ENCODE measurements around the gene SLC6A1. TPM values are rescaled to one million over a fixed set of nuclear protein-coding genes. Genes with fewer than 3 reads are reported as not detected.

SLC6A1 gene
- total and polyA plus RNA-seq, 7 experiments from 2014 or later, result not detected

DNA sequence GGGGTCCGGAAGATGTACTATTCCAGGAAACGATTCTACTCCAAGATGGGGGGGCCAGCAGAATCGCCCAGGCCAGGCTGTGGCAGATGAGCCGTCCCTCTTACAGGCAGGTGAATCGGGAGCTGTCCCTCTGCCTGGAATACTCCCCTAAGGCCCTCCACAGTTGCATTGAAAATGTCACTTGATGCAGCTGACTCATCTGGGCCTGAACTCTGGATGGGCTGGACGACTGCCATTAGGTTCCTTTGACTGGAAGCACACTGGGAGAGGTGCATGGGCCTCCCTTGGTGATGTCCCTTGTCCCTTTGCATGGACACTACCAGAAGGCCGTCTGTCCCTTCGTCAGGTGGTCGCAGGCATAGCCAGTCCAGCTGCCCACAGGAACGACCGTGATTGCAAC, 92.1 kb downstream of the SLC6A1 start:
- no peak for ATAC-seq
- intact Hi-C loops (cut with micrococcal nuclease), result no loop called here

GRCh38 chr3:11085093-11085840, 92.7 kb downstream of the SLC6A1 start:
- no peaks in the 10 kb centered on the region for H3K27me3 ChIP-seq (ENCODE audit: control insufficient read depth in 2 of 2, insufficient read depth in 2 of 2, low read length in 2 of 2)
- ATAC-seq, result no peak
- no peak overlapping the region for H3K27ac ChIP-seq (ENCODE audit: low read depth, low read length)
- Mint-ChIP-seq H3K4me3 (no peak overlapping the region), H3K36me3 (no peaks in the 10 kb centered on the region), H3K27me3 (peaks cover 0 to 2% (median 0%) of the 10 kb centered on the region in 5 donors), H3K4me1 (peaks cover 0 to 1% (median 0%) of the 10 kb centered on the region in 7 donors), H3K27ac (no peak overlapping the region), H3K9me3 (peaks cover 0 to 2% (median 0%) of the 10 kb centered on the region in 11 donors)
- DNase-seq, result no peak
- ChIA-PET POLR2A (no interaction called here), CTCF (no interaction called here)
- no peaks in the 10 kb centered on the region for H3K9me3 ChIP-seq (ENCODE audit: control insufficient read depth in 2 of 3, low read length in 3 of 3)
- intact Hi-C loops (cut with micrococcal nuclease), result no loop called here
- H3K4me1 ChIP-seq (ENCODE audit: control insufficient read depth in 2 of 2, insufficient read depth in 2 of 2, low read length in 2 of 2), result no peaks in the 10 kb centered on the region
- H3K4me3 ChIP-seq (ENCODE audit: low read length), result no peak overlapping the region
- H3K36me3 ChIP-seq (ENCODE audit: control insufficient read depth in 2 of 3, insufficient read depth in 3 of 3, low read length in 3 of 3), result no peaks in the 10 kb centered on the region

More for the DNA sequence above, 92.1 kb downstream of the SLC6A1 start:
- no peak overlapping the region for H3K27ac Mint-ChIP-seq
- Histone ChIP-seq H3K36me3 (ENCODE audit: control insufficient read depth in 2 of 3, insufficient read depth in 3 of 3, low read length in 3 of 3) (no peaks in the 10 kb centered on the region), H3K4me1 (ENCODE audit: control insufficient read depth in 2 of 2, insufficient read depth in 2 of 2, low read length in 2 of 2) (no peaks in the 10 kb centered on the region), H3K4me3 (ENCODE audit: low read length) (no peak overlapping the region), H3K27me3 (ENCODE audit: control insufficient read depth in 2 of 2, insufficient read depth in 2 of 2, low read length in 2 of 2) (no peaks in the 10 kb centered on the region), H3K9me3 (ENCODE audit: control insufficient read depth in 2 of 3, low read length in 3 of 3) (no peaks in the 10 kb centered on the region), H3K27ac (ENCODE audit: low read depth, low read length) (no peak overlapping the region)
- peaks cover 0 to 2% (median 0%) of the 10 kb centered on the region in 5 donors for H3K27me3 Mint-ChIP-seq
- H3K9me3 Mint-ChIP-seq, result peaks cover 0 to 2% (median 0%) of the 10 kb centered on the region in 11 donors
- no peaks in the 10 kb centered on the region for H3K36me3 Mint-ChIP-seq
- no peak for DNase-seq
- ChIA-PET POLR2A (no interaction called here), CTCF (no interaction called here)
- peaks cover 0 to 1% (median 0%) of the 10 kb centered on the region in 7 donors for H3K4me1 Mint-ChIP-seq
- H3K4me3 Mint-ChIP-seq, result no peak overlapping the region

DNA sequence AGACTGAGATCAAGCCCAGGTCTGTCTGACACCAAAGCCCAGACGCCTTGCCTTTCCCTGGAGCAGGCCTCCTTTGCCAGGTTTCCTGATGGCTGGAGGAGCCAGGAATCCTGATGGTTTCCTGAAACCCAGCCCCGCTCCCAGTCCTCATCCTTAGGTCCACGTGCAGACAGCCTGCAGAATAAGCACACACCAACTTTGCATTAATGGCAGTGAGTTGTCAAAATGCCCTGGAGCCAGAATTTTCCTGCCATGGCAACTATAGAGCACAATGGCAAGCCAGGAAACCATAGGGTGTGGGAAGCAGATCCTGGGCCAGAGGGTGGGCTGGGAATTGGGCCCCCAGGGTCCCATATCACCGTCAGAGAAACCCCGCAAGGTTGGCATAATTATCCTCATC, 94.3 kb downstream of the SLC6A1 start:
- Mint-ChIP-seq H3K4me3 (no peak overlapping the region), H3K9me3 (peaks cover 0 to 2% (median 0%) of the 10 kb centered on the region in 11 donors), H3K27ac (no peak overlapping the region), H3K4me1 (peaks cover 0 to 1% (median 0%) of the 10 kb centered on the region in 7 donors), H3K27me3 (no peaks in the 10 kb centered on the region), H3K36me3 (no peaks in the 10 kb centered on the region)
- intact Hi-C loops (cut with micrococcal nuclease), result no loop called here
- Histone ChIP-seq H3K27me3 (ENCODE audit: control insufficient read depth in 2 of 2, insufficient read depth in 2 of 2, low read length in 2 of 2) (no peaks in the 10 kb centered on the region), H3K4me3 (ENCODE audit: low read length) (no peak overlapping the region), H3K4me1 (ENCODE audit: control insufficient read depth in 2 of 2, insufficient read depth in 2 of 2, low read length in 2 of 2) (no peaks in the 10 kb centered on the region), H3K9me3 (ENCODE audit: control insufficient read depth in 2 of 3, low read length in 3 of 3) (no peaks in the 10 kb centered on the region), H3K36me3 (ENCODE audit: control insufficient read depth in 2 of 3, insufficient read depth in 3 of 3, low read length in 3 of 3) (no peaks in the 10 kb centered on the region), H3K27ac (ENCODE audit: low read depth, low read length) (no peak overlapping the region)
- POLR2A ChIA-PET, result no interaction called here
- no peak for ATAC-seq
- CTCF ChIA-PET, result no interaction called here
- DNase-seq, result no peak

DNA sequence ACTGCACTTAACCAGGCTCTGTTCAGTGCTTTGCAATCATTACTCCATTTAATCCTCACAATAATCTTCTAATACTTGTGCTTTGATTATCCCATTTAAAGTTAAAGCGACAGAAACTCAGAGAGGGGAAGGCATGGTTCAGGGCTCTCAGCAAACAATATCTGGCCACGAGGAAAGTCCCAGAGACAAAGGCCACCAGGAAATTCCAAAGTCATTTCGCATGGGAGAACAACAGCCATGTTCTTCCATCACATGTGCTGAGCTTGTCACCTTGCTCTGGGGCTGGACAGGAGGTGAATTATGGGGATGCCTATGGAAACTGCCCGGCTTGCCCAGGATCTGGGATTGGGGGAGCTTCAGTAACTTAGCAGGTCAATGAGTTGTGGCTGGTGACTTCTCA, 95.5 kb downstream of the SLC6A1 start:
- intact Hi-C loops (cut with micrococcal nuclease), result no loop called here
- ChIA-PET CTCF (no interaction called here), POLR2A (no interaction called here)
- ATAC-seq, result no peak
- Mint-ChIP-seq H3K27me3 (no peaks in the 10 kb centered on the region), H3K36me3 (no peaks in the 10 kb centered on the region), H3K9me3 (peaks cover 0 to 2% (median 0%) of the 10 kb centered on the region in 11 donors), H3K4me3 (no peak overlapping the region), H3K4me1 (peaks cover 0 to 1% (median 0%) of the 10 kb centered on the region in 7 donors), H3K27ac (no peak overlapping the region)
- no peaks in the 10 kb centered on the region for H3K9me3 ChIP-seq (ENCODE audit: control insufficient read depth in 2 of 3, low read length in 3 of 3)
- no peak overlapping the region for H3K4me3 ChIP-seq (ENCODE audit: low read length)
- no peak overlapping the region for H3K27ac ChIP-seq (ENCODE audit: low read depth, low read length)
- no peaks in the 10 kb centered on the region for H3K36me3 ChIP-seq (ENCODE audit: control insufficient read depth in 2 of 3, insufficient read depth in 3 of 3, low read length in 3 of 3)
- H3K27me3 ChIP-seq (ENCODE audit: control insufficient read depth in 2 of 2, insufficient read depth in 2 of 2, low read length in 2 of 2), result no peaks in the 10 kb centered on the region
- H3K4me1 ChIP-seq (ENCODE audit: control insufficient read depth in 2 of 2, insufficient read depth in 2 of 2, low read length in 2 of 2), result no peaks in the 10 kb centered on the region
- DNase-seq, result no peak

DNA sequence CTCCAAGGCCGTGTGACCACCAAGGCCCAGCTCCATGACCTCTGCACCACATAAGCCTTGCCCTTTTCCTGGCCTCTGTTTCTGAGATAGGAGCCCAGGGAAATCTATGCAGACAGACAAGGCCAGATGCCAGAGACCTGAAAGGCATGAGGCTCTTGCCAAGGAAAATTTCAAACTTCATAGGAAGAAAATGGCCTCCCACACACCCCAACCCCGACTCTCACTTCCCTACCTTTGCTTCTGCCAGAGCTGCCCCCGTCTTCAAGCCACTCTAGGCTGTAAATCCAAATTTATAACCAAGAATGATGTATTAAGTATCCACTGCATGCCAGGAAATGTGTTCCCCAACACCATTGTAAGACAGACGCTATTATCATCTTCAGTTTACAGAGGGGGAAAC, 96.3 kb downstream of the SLC6A1 start:
- no peaks in the 10 kb centered on the region for H3K36me3 ChIP-seq (ENCODE audit: control insufficient read depth in 2 of 3, insufficient read depth in 3 of 3, low read length in 3 of 3)
- Mint-ChIP-seq H3K27ac (no peak overlapping the region), H3K27me3 (no peaks in the 10 kb centered on the region), H3K9me3 (peaks cover 0 to 2% (median 0%) of the 10 kb centered on the region in 11 donors), H3K4me3 (no peak overlapping the region), H3K36me3 (no peaks in the 10 kb centered on the region), H3K4me1 (peaks cover 0 to 1% (median 0%) of the 10 kb centered on the region in 7 donors)
- ATAC-seq (no peak), DNase-seq (no peak)
- H3K27me3 ChIP-seq (ENCODE audit: control insufficient read depth in 2 of 2, insufficient read depth in 2 of 2, low read length in 2 of 2), result no peaks in the 10 kb centered on the region
- no peak overlapping the region for H3K4me3 ChIP-seq (ENCODE audit: low read length)
- no peak overlapping the region for H3K27ac ChIP-seq (ENCODE audit: low read depth, low read length)
- H3K4me1 ChIP-seq (ENCODE audit: control insufficient read depth in 2 of 2, insufficient read depth in 2 of 2, low read length in 2 of 2), result no peaks in the 10 kb centered on the region
- ChIA-PET POLR2A (no interaction called here), CTCF (no interaction called here)
- H3K9me3 ChIP-seq (ENCODE audit: control insufficient read depth in 2 of 3, low read length in 3 of 3), result no peaks in the 10 kb centered on the region
- intact Hi-C loops (cut with micrococcal nuclease), result no loop called here

Other genes with a start within 250 kb of the SLC6A1 start
- gene SLC6A11, start 176.5 kb upstream of the SLC6A1 start, total RNA-seq, result not detected
- gene SLC6A11, start 176.5 kb upstream of the SLC6A1 start, polyA plus RNA-seq, result not detected
- 1 to 10 TPM in 1 of 5 experiments, under 1 TPM in 1, not detected in 3; 0.17 to 1.1 TPM for gene HRH1, start 161.7 kb downstream of the SLC6A1 start, total RNA-seq
- gene HRH1, start 161.7 kb downstream of the SLC6A1 start, polyA plus RNA-seq, result not detected

Data from naive thymus-derived CD4-positive, alpha-beta T cell (primary cell).